ENCODE results near the gene AUTS2. TPM values are rescaled to one million over a fixed set of nuclear protein-coding genes. Genes with fewer than 3 reads are reported as not detected.

AUTS2 gene
- total RNA-seq, 1 experiment from 2014 or later: 4.6 TPM

DNA sequence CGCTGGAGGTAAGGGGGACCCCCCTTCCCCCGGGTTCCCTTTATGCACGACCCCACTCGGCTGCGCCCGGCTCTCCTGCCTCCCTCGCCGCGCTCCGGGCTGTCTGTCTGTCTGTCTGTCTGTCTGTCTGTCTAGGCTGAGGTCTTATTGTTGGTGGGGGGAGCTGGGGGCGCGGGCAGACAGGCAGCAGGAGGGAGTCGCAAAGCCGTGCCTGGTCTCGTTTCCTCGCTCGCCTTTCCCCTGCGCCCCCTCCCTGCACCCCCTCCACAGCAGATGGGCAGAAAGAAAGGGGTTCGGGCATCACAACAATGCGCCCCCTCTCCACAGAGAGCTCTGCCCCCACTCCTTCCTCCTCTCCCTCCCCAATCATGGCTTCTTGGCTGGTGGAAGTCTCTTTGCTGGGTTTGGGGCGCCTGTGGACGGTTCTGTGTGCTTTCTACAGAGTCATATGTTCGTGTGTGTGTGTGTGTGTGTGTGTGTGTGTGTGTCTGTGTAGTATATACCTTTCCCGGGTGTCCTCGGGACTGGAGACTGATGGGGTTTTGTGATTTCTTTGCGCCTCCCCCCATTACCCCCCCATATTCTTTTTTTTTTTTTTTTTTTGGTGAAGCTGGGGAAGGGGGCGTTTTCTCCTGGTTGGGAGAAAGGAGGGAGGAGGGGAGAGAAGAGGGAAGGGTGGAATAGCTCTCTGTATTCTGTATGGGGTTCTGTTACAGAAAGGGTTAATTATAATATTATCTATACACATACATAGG, 1.9 kb downstream of the AUTS2 start:
- no peak for DNase-seq (ENCODE audit: low read depth)

DNA sequence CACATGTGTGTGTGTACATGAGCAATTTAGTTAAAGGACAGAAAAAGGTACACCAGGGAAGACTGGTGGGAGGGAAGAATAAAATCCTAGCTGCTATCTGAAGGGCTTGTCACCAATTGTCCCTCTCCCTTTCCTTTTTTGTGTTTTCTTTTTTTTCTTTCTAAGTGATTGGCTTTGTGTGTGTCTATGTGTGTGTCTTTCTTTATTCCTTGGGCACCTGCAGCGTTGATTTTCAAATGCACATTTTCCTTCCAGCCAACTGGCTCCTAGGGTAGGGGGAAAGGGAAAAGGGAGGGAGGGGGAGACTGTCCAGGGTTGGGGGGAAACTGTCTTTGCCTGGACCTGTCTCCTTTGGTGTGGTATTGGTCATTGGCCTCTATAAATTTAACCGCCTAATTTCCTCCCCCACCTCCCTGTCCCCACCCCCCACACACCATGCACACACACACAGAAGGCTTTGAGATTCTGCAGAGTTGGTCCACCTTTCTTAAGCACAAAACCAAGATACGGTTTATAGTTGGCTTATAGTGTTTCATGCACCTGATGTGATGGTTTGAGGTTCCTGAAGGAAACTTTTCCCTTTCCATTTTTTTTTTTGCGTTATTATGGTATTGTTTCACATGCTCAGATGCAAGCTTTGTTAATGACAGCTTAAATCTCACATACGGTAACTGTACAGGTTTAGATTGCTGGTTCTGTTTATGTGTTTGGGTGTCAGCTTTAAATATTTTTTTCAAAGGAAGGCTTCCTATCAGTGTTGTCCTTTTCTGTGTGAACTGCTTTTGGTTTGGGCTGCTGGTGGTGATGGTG, 2.6 kb downstream of the AUTS2 start:
- DNase-seq (ENCODE audit: low read depth): no peak

DNA sequence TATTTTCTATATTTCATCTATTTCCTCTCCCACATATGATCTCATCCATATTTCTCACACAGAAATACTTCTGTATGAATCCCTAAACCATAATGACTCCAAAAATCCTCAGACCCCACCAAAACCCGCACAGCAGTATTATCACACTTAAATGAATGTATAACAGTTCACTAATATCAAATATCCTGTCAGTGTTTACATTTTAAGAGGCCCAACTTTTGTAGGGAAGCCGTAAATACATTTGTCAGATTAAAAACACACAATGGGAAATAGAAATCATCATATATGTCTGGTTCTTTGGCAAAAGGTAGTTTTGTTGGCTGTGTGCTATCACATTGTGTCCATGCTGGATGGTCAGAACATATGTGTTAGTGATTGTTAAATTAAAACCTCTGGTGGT, 4.2 kb downstream of the AUTS2 start:
- no peak for DNase-seq (ENCODE audit: low read depth)

DNA sequence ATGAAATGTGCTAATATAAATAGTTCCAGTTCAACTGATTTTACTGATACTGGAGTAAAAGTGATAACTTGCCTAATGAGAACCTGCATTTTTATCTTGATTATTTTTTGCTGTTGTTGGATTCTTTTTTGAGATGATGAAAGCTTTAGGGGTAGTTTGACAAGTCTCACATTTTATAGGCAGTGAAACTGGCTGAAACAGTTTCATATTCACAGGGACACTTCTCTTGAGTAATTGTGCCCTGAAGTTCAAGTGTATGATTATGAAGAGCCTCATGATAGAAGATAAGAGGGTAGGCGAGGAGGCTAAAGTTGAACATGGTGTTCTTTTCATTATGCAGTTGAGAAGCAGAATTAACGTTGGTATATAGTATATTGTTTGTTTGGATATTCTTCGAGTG, 5.1 kb downstream of the AUTS2 start:
- no peak for DNase-seq (ENCODE audit: low read depth)

DNA sequence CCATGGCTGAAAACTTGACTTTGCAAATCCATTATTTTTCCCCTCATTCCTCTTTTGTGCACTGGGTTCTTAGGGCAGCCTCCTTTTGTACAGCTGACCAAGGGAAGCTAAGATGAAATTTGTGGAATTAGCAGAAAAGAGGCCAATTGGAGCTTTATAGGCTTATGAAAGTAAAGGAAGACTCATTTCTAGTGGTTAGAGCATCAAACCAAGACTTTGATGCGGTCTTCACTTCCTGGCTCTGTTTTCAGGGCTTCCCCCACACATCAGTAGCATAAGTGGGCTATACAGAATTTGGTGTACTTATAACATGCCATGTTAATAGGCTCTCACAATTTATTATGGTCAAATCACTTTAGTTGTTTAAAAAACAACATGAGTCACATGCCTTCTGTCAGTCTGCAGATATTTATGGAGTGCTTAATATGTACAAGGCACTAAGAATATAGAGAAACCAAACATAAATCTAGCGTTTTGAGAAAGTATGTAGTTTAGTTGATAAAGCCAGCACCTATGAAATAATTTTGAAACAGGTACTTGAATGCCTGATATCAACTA, 5.7 kb downstream of the AUTS2 start:
- no peak for DNase-seq (ENCODE audit: low read depth)

DNA sequence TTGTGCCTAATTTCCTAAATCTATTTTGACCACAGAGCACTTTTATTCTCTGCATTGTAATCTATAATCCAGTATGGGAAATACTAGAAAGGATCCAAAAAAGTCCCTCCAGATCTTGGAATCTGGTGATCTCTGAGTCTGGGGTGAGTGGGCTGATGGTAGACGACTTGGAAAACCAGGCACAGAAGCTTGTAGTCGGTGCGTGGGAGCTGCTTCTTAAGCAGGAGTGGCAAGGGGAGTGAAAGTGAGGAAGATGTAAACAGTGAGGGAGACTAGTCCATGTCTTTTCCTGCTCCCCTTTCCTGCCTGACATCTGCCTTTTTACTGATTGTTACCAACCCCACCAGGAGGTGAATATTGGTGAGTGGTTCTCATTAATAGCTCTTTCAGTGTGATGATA, 6.8 kb downstream of the AUTS2 start:
- DNase-seq (ENCODE audit: low read depth): no peak

DNA sequence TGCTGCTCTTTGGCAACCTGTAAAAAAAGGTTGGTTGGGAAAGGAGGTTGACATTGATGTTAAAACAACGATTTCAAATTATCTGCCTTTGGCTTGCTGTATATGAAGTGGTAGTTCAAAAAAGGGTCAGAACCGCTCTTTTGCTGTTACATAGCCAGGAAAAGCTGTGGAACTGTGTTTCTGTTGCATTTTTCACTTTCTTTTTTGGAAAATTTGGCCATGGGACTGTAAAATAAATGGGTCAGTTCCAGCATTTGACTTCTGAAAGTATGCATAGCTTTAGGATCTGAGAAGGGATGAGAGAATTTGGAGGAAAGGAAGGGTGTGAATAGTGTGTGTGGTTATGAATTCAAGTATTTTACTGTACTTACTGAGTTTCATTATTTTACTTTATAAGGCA, 7.3 kb downstream of the AUTS2 start:
- no peak for DNase-seq (ENCODE audit: low read depth)

DNA sequence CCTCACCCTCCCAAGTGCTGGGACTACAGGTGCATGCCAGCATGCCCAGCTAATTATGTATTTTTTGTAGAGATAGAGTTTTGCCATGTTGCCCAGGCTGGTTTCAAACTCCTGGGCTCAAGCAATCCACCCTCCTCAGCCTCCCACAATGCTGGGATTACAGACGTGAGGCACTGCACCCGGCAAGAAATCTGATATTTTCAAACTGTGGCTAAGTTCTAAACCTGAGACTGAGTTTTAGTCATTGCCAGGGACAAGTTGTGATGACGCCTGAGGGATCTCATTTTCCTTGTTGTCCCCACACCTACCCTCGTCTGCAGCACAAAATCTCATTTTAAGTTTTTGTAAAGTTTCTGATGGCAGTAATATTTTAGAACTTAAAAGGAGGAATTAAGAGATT, 9.8 kb downstream of the AUTS2 start:
- DNase-seq (ENCODE audit: low read depth): no peak

DNA sequence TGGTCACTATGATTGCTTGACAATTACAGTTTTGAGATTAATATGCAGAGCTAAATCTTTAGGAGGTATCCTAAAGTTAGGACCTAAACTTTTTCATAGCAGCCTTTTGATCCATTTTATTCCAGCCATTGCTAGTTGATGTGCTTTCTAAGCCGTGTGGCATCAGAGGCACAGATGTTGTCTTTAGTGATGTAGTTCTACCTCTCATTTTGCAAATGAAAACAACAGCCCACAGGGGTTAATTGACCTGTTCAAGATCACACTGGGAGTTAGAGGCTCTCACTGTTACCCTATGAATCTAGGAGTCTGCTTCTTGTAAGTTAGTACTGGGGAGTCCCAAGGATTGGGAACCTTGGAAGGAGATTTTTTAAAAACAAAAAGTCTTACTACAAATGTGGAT, 10.6 kb downstream of the AUTS2 start:
- no peak for DNase-seq (ENCODE audit: low read depth)

DNA sequence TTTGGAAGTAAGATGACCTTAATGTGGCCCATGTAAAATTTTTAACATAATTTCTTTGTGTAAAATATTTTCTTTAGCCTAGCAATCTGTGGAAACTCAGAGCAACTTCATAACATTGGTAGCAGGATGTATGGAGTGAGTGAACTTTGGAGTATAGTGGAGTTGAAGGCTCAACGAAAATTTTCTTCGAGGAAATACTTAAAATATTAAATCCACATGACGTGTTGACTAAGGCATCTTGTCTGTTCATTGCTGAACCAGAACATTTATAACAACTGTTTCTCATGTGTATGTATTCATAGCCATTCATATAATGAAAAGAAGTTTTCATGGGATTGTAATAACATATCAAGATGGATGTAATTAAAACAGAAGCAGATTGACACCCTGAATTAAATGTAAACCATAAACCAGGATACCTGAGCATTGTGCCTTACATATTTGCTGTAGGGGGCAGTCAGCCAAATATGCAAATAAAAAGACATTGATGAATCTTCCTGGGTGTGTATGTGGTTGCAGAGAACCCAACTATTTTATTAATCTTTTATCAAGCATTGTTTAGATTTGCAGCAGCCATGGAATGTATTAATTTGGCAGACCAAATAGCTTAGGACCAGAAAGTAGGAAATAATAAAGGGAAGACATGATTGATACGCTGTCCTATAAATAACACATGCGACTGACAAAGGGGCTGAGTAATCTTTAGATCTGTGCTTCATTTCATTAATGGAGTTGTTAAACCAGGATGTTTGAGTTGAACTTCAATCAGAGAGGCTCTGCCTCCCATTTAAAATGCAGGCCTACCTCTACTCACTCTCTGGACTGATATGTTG, 11.5 kb downstream of the AUTS2 start:
- DNase-seq (ENCODE audit: low read depth): no peak

DNA sequence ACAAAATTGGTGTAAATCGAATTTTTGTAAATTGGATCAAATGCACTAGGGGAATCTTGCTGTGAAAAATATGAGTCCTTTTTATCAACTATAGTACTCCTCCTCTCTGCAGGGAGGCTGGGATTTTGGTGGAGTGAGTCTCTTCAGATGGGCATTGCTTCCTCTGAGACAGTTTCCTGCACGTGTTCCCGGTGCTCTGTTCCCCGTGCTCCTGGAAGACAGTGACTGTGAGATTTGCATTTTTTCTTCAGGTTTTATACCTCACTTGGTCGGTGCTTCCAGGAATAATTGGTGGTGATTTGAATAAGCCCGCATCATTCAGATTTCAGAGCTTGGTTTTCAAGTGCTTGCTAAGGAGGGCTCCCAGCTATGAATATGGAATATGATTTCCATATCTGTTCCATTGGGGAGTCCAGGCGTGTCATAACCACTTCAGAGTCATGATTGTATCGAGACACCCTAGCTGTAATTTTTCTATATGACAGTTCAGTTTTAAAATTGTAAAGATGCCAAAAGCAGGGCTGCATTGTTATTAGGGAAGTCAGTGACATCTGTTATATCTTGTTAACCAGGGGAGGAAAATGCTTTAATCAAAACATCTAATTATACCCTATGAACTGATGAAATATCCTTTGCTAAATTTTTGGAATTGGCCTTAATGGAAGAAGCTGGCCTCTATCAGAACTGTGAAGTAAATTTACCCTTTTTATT, 12.3 kb downstream of the AUTS2 start:
- DNase-seq (ENCODE audit: low read depth): no peak

DNA sequence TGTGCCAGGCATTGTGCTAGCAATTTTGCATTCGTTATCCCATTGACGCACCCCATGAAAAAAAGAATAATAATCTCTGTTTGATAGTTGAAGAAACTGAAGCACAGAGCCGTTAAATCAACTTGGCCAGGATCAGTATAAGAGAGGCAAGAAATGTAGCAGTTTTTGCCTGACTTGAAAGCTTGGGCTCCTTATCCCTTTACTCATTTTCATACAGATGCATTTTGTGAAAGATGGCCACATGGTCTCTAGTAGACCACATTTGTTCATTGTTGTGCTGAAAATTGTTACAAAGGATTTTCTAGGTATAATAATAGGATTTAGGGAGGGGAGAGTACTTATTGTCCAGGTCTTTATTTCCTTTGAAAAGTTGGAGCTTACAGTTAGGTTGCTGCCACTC, 14.7 kb downstream of the AUTS2 start:
- DNase-seq (ENCODE audit: low read depth): no peak

DNA sequence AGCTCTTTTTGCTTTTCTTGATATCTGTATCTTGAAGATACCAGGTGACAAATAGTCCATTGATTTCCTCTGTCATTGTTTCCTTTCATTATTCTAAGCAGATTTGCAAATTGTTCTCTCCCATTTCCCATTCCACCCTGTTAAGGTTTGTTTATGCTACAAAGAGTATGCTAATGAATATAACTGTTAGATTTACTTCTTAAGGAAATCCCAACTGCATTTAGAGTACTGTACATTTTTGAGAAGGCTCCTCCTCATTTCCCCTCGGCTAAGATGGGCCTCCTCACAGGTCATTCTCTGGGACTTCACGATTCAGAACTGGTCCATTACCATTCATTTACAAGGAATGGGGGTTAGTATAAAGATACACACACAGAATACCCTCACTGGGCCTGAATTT, 15.6 kb downstream of the AUTS2 start:
- DNase-seq (ENCODE audit: low read depth): no peak

DNA sequence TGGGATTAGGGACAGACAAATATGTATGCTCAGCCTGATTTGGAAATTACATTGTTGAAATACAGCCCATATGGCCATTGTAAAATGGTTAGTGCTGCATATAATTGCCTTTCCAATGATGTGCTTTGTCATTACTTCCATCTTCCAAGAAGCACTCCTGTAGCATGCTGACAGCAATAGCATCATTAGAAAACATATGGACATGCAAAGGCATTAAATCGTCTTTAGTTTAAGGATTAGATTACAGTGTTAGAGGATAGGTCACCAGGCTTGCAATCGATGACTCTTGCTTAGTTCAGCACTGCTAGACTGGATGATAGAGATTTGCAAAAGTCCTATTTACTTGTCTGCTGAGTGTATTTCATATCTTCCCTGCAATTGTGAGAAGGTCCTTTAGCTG, 17.4 kb downstream of the AUTS2 start:
- no peak for DNase-seq (ENCODE audit: low read depth)

DNA sequence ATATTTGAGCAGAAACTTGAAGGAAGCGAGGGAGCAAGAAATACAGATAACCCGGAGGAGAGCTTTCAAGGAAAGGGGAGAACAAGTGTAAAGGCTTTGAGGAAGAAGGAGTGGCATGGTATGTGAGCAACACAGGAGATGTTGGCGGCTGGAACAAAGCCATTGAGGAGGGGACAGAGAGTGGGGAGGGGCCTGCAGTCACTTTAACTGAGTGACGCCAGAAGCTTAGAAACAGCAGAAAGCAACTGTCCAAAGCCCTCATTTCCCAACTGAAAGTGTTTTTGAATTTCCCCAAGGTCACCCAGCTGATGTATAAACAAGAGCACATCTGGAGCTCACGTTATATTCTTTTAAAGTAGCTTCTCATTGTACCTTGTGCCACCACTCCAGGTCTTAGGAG, 19.1 kb downstream of the AUTS2 start:
- no peak for DNase-seq (ENCODE audit: low read depth)

DNA sequence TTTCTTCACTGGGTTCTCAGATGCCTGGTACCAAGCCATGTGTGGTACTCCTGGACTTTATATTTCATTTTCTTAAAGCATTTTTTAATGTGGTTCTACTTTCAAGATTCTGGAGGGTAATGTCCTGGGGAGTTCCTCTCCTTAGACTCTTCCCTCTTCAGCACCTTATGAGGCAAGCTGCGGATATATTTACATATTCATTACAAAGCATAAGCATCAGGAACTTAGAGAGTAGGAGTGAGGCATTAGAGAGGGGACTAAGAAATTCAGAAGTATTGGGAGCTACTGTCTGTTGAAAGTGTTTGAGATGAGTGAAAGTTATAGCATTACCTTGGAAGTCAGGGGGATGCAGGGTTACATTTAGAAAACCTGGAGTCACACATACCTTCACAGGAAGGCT, 20.8 kb downstream of the AUTS2 start:
- no peak for DNase-seq (ENCODE audit: low read depth)

DNA sequence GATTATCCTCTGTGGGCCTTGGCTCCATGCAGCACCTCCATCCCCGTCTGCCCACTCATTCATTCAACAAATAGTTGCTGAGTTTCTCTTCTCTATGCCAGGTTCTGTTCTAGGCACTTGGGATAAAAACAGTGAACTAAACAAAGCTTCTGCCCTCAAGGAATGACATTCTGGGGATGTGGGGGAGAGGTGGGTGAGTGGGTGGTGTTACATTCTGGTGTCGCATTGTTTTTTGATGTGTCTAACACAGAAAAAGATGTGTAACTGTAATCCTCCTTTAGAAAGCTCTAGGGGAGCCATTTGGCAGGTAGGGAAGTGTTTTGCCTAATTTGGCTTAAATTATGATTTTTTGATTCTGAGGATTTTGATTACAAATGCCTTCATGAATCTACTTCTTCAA, 21.4 kb downstream of the AUTS2 start:
- no peak for DNase-seq (ENCODE audit: low read depth)

DNA sequence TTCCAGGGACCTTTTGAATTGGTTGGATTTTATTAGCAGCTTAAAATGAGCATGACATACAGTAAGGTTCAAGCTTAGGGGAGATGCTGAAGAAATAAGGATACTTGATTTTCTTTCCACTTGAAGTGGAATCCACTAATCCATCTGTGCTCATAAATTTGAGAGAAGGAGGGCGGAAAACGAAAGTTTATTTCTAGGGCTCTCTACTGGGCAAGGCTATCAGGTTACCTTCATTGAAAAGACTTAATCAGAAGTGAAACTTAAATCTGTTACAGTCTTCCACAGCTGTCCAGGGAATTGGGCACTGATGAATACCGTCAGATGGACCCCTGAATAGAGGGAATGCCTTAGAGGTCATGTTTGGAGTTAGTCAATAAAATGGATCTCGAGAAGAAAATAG, 21.8 kb downstream of the AUTS2 start:
- no peak for DNase-seq (ENCODE audit: low read depth)

DNA sequence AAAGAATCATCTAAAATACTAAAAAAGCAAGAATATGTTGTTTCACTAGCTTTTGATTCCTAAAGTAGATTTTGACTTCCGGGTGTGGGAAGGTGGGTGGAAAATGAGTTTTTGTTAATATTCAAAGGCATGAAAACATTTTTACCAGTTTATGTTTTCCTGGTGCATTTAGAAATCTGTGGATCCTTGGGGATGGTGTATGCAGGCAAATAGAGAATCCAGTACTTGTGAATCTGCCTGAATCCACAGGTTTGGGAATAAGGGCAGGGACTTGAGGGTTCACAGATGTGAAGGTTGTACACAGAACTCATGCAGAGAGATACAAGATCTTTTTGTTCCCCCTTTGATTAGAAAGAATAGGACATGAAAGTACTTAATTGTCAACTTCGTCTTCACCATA, 22.4 kb downstream of the AUTS2 start:
- no peak for DNase-seq (ENCODE audit: low read depth)

DNA sequence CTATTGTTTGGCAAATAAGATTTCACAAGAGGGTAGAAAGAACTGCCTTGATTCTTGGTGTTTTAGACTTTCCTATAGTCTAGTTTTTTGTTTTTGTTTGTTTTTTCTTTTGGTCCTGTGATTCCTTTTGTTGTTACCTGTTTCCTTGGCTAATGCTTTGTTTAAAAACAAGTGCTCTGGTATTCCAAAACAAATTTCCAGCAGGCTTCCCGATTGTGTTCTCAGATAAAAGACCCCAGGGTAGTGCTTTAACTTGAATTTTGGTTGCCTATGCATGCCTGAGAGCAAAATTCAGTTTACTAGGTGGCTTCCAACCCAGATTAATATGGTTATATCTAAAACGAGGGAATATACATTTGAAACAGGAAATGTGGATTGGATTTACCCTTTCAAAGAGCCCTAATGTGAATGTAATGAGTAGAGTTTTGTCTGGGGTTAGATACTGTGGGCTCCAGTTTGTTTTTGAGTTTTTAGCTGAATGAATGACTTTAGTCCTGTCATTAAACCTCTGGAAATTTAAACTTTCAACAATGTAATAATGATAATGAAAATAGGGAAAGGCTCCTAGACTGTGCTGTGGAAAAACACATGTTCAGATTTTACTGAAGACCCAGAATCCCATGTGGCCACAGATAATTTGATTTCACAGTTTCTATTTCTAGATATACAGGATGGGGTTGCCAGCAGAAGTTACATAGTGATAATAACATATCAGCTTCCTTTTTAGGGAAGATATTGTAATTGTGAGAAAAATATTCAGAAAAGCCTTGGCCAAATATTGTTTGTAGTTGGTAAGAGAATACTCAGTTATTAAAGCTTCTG, 23.9 kb downstream of the AUTS2 start:
- DNase-seq (ENCODE audit: low read depth): no peak

Measured in HT1080 (cell line).